Left renal cortex interstitium (tissue), 4 donors: ENCODE data around the gene ATRN. TPM values are rescaled to one million over a fixed set of nuclear protein-coding genes. Genes with fewer than 3 reads are reported as not detected.

Experiments
- DNase-seq, 4 donors: peaks; one replicate each; pipeline ENCODE4 v3.0.0-alpha.2; 2013; ENCODE audit warnings: low read depth in 4 of 4, low spot score in 2 of 4, missing footprints in 1 of 4
- polyA plus RNA-seq, 4 donors: library from polyadenylated mRNA; unstranded; fragments of 120-200 nt; gene quantifications; one replicate each; pipeline ENCODE4 v1.2.1, GENCODE V29; 2013; ENCODE audit not compliant: insufficient read length in 4 of 4

The ATRN gene
- polyA plus RNA-seq, 4 donors: 44.8 to 51.1 (median 49.5) TPM

DNA sequence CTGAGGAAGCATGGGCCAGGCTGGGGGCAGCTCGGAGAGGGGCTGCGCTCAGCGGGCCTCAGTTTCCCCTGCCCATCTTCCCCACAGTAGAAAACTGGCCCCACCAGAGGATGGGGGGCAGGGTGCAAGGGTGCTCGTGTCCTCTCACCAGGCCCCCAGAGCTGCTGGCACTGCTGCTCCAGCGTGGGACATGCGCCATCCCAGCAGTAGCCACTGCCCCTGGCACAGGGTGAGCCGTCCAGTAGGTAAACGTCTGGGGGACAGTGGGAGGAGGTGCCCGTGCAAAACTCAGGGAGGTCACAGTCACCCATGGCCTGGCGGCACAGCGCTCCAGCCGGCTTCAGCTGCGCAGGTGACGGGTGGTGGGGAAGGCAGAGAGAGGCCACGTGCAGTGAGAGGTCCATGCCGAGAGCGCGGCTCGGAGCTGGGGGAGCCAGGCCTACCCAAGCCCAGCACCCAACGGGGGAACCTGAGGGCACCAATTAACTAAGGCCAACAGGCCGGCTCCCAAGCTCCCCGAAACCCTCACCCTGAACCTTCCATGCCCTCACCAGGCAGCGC, 201.2 kb downstream of the ATRN start:
- no peak for DNase-seq

DNA sequence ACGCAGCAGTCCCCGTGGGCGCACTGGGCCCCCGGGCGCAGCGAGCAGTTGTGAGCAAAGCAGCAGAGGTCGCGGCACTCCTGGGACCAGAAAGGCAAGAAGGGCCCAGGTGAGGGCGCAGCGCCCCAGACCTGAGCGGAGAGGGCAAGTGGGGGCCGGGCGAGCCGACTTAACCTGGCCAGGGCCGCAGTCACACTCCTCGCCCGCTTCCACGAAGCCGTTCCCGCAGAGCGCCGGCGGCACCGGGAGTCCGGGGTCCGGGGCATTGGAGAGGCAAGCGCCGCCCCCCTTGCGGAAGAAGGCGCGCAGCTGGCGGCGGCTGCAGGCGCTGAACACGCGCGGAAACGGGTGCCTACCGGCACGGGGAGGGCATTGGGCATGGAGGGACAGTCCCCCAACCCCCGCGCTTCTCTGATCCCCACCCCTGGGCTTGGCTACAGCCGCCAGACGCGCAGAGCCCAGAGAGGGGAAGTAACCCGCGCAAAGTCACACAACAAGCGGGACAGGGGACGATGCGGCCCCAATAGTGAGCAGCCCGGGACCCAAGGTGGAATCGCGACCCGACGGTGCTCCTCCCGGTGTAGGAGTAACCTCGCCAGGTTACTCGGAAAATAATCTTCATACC, 201.8 kb downstream of the ATRN start:
- no peak for DNase-seq

DNA sequence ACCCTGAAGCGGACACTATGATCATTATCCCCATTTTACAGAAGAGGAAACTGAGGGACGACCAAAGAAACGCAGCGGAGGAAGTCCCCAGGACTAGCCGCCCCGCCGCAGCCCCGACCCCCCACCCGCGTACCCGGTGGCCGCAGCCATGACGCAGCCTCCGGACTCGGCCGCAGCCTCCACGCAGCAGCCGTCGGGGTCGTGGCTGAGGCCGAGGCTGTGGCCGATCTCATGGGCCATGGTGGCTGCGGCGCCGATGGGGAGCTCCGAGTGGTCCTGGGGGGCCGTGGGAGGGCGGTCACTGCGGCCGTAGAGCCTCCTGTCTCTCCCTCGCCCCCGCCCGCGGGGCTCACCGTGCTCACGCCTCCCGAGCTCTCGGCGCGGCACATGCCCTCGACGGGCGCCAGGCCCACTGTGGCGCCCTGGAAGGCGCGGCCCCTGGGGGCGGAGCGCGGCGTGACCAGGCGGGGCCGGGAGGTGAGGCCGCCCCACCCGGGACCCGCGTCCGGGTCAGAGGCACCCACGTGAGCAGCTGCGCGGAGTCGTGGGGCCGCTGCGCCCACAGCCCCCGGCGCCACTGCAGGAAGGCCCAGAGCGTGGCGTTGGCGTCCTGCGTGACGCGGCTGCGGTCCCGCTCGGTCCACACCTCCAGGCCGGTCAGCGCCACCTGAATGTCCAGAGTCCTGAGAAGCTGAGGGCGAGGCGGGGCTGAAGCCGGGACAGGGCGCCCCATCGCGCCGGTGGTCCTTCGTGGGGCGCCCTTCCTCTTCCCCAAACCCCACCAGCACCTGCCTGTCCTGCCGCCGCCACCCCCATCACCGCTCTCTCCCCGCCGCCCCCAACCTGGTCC, 202.6 kb downstream of the ATRN start:
- no peak for DNase-seq

DNA sequence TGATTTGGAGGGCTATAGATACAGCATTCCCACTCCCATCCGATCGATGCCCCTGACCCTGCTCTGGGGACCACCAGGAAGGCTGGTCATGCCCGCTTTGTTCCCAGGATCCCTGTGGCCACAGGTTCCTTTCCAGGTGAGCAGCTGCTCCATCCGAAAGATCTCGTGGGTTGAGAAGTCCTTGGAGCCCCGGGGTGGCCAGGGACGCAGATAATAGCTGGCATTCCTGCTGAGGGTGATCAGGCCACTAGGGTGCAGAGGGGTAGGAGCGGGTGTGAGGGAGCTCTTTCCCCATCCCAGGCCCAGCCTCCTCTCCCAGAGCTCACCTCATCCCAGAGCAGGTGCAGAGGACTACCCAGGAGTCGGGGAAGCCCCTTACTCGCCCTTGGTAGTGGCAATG, 203.6 kb downstream of the ATRN start:
- no peak for DNase-seq

DNA sequence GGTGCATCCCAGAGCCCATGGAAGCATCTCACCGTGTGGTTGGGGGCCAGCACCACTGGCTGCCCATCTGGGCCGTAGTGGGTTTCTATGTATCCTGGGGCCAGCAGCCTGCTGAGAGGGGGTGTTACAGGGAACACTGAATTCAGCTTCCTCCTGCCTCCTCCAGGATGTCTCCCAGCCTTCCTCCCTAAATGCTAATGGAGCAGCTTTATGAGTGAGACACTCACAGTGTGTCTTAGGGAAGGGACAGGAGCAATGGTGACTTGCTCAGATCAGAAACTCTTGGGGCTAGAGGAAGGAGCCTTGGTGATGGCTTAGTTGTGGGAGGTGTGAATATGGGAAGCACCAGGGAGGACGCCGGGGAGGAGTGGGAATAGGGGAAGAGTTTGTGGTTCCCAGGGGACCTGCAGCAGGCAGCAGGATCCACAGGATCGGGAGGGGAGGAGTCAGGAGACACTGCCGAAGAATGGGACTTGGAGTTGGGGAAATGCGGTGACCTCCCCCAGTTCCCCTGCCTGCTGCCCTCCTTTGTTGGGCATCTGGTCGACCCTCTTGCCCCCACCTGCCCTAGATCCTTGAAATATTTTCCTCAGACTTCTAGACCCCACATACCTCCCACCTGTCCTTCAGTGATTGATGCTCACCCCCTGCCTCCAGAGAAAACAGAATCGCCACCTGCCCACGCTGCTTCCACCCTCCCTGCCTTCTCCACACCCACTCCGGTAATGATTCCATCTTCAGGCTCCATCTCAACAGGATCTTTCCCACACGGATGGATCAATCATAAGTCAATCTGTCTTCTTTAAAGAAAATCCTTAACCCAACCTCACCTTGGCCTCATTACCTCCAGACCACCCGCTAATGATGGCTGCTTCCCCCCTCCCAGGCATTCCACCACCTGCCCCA, 204.4 kb downstream of the ATRN start:
- no peak for DNase-seq

DNA sequence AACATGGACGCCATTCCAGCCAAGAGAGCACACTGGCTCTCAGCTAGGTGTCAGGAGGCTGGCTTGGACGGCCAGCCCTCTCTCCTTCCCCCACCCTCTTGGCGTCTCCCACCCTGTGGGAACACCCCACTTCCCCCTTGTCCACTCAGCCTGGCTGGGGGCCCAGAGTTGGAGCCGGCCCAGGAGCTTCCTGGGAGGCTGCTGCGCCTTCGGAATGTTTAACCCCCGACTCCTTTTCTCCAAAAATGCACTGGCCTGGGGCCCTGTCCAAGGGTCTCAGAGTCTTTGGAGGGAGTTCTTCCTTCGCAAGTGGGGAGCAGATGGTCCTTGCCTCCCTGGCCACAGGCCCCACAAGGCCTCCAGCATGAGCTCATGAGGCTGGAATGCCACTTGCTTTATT, 206.9 kb downstream of the ATRN start:
- DNase-seq: no peak

DNA sequence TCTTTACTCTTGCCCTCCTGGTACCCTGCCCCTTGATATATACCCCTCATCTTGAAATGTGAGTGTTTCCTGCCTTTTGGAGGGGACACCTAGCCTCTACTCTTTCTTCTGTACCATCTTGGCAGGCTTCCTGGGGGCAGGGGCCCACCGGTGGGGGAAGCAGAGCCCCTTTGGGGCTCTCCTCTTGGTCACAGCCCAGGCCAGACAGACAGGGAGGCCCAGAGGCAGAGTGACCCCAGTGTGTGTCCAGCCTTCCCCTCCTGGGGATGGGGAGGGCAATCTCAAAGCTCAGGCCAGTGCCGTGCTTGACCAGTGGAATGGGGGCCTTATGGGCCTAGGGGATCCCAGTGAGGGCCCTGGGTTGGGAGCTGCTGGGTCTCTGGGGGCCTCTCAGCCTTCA, 207.4 kb downstream of the ATRN start:
- no peak for DNase-seq

DNA sequence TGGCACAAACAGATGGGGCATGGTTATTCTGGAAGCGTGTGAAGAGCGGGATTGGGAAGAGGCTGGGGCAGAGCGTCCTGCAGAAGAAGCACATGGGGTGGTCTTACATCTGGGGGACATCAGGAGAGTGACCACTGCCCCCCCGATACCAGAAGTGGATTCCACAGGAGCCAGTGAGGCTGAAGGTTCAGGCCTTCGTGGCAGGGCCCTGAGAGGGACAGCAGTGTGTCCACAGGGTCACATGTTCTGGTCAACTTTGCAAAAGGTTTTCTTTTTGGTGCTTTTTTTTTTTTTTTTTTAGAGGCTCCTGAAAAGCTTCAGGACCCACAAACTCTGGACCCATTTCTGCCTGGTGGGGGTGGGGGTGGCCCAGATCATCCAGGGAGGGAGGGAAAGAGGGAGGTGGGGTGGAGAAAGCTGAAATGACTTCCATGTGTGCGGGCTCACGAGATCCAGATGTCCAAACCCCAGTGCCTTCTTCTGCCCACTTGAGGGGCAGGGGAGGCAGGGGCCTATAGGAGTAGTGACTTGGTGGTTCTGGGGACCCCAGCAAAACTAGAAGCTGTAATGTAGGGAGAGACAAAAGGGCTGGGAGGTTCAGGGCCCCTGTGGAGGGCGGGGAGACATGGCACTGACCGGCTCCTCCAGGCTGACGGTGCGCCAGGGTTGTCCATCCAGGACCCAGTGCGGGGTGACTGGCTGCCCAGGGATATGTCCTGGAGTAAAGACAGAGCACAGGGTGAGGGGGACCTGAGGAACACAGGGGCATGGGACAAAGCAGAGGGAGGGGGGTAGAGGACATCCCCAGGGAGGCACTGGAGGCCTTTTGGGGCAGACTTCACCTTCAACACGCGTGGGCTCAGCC, 208.3 kb downstream of the ATRN start:
- DNase-seq: no peak

DNA sequence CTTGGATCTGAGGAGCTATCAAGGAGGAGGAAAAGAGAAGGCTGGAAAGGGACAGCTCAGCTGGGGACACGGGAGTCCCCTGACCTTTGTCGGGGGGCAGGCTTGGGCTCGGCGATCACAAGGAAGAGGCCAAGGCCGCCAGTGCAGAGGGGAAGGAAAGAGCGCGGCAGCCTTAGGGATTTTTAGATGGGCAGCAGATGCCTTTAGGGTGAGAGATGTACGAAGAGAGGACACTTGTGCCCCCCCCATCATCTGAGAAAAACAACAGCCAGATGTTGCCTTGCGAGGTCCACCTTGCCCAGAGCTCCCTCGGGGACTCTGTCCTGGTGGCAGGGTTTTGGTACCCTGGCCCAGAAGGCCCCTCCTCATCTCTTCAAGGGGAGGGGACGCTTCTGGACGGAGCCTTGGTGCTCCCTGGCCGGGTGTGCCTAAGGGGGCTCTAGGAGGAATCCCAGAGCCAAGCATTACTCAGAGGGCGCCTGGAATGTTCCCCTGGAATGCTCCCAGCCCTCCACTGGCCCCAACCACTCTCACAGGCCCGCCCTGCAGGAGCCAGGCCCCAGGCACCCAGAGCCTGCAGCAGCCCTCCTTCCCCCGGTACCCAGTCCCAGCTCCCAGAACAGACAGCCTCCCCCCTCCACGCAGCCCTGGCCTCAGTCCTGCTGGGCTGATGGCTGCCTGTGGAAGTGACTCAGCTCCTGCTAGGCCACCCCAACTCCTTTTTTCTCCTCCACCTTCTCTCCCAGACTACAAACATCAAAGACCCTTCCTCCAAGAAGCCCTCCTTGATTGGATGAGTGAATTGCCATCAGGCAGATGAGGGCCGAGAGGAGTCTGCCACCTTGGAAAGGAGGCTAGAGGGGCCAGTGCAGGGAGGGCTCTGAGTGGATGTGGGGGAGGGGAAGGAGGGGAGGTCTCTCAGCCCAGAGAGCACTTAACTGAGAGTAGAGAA, 209.2 kb downstream of the ATRN start:
- DNase-seq: no peak

DNA sequence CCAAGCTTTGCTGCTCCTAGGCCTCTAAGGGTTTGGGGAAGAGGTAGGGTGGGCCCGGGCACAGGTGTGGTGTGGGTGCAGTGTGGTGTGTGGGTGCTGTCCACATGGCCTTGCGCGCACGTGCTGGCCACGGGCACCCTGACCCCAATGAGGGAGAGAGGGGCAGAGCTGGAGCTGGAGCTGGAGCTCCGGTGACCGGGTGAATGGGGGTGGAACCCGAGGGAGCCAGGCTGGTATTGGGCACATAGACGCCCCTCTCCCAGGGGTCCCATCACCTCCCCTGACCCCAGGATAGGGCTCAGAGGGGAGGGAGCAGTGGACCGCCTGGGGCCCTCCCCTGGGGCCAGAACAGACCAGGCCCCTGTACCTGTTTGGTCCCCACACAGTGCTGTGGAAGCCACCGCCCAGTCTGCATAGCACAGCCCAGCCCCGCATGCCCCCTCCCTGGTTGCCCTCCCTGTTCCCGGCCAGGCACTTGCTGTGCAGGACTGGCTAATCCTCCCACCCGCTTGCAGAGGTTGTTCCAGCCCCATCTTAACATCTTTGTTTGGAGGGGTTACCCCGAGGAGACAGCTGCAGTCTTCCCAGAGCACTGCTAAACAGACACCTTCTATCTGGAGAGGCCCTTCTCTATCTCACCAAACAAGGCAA, 210.0 kb downstream of the ATRN start:
- no peak for DNase-seq

DNA sequence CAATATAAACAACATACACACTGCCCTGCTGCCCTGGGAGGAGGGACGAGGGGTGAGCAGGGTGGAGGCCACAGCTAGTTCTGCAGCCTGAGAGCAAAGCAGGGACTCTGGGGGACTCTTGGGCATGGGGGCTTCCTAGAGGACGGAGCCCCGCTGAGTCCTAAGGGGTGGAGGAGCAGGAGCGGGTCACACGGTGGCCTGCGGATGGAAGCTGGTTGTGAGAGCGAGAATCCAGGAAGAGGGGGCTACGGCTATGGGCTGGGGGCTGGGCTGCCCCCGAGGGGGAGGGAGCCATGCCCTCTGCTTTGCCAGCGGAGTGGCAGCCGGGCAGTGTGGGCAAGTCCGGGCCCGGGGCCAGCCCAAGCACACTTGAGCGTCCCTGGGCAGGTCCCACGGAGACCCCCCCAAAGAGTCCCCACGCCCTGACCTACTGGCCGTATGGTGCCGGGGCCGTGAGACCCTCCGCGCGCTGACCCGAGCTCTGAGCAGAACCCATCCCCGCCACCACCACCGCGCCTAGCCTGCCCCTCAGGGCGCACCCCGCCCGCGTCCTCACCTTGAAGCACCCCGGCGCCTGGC, 210.6 kb downstream of the ATRN start:
- no peak for DNase-seq

DNA sequence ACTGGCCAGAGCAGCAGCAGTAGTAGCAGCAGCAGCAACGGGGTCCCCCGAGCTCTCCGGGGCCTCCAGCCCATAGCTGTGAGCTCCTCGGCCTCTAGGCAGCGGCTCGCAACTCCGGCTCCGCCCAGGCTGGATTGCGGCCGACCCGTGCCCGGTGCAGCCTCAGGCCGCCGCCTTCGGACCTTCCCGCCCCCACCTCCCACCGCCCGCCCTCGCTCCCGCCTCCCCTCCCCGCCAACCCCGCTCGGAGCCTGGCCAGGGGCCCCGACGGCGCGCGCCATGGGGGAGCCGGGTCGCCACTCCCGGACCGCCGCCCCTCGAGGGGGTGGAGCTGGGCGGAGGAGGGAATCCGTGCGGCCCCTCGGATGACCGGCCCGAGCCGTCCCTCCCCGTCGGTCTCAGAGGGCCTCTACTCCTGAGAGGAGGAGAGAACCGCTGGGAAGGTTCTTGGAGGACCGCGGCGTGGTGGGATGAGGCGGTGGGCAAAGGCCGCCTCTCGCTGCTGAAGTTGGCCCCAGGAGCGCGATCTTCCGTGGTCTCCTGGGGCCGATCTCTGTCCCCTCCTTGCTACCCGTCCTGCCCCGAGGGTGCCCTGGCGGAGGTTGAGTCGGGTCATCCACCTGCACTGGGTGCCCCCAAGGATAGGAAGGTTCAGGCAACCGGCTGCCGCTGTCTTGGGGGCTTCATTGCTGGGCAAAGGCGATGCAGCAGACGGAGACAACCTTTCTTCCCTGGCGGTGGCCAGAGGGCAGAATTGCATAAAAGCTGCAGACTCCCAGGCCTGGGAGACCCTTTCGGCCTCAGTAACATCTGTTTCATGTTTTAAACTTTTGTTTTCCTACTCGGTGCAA, 211.3 kb downstream of the ATRN start, which contains the start of gene ADAM33:
Gene ADAM33, minus strand, starts transcription at position 80 of the 851 bp plus-strand sequence. Its CDS starts 6 bp downstream, at position 74.
- no peak for DNase-seq

DNA sequence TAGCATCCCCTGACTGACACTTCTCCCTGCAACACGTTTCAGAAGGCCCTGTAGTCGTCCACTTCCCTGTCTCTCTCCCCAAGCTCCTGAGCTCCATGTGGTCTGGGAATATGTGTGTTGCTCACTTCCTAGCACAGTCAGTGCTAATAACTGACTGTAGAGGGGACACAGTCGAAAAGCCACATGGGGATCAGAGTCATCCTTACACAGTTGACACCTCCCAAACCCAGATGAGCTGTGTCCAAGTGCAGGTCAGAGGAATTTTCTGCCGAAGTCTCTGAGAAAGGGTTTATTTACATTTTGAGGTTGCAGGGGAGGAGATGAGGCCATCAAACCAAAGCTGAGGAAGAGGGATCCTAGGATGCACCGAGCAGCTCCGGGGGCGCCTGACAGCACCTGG, 214.5 kb downstream of the ATRN start:
- DNase-seq: no peak

DNA sequence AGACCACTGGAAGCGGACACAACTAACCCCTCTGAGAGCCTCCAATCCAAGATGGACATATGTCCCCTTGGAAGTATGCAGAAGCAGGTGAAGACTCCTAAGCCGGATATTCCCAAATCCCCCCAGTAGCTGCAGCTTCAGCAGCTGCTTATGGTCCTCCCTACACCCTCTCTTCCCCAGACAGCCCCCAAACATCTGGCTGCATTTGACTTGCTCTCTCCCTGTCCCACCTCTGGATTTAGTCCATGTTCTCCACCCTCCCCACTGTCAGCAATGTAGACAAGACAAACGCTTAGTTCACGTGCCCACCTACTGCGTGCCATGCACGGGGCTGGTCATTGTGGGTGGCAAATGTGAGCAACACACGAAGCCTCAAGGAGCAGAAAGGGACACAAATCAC, 215.6 kb downstream of the ATRN start:
- no peak for DNase-seq

DNA sequence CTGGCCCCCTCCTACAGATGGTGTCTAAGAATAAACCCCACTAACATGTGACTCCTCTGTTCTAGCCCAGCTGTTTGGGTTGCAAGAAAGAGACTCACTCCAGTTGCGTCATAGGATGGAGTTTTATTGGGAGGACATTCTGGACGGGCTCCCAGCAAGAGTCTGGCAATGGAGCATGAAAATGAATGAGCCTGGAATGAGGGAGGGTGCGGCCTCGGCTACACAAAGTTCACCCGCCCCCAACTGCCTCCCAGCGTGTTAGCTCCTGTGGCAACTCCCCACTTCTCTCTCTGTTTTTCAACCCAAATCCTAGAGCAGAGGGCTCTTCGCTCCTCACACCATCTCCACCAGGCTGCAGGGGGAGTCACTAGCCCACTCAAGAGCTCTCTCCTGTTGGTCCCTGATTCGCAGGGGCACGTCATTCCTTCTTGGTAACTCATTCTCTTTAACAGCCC, 216.1 kb downstream of the ATRN start:
- DNase-seq: peak in 2 of 4 donors; percentile 77 to 80

DNA sequence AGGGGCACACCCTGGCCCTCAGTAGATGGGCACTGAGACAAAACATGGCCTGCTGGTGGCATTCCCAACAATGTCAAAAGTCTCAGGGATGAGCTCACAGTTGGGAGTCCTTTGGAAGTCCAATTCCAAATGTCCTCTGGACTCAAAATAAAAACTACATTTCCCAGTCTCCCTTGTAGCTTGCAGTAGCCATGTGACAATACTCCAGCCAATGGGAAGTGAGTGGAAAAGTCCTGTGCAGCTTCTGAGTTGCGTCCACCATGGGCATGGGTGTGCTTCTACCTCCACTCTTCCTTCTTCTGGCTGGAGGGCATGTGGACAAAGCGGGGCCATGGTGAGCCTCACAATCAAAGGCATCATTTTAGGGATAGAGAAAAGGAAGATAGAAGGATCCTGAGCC, 216.8 kb downstream of the ATRN start:
- no peak for DNase-seq

DNA sequence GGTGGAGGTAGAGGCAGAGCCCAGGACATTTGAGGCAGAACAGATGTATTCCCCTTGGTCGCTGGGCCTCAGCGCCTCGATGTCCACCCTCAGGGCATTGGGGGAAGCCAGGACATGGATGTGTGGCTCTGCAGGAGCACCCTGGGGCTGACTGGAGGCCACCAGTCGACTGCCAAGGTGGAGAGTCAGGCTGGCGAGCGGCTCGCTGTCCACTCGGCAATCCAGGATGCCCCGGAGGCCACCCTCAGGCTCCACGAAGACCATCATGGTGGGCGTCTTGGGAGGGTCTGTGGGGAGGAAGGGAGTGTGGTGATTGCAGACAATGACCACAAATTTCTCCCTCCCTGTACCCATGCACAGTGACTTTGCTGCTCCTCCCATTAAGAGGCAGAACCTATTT, 219.2 kb downstream of the ATRN start:
- no peak for DNase-seq
